HG03558 (cell line): ENCODE data around the gene BARX1.
"Not testable (repeated sequence)": the region's sequence is repeated elsewhere in the genome, so short reads cannot be mapped to it uniquely, and the experiment has no call there.

Experiments used
- ATAC-seq: cut with Tn5 transposase; IDR thresholded peaks from one replicate; pipeline ENCODE4 v1.9.1; 2021; ENCODE audit warnings: moderate number of reproducible peaks; ENCODE audit not compliant: unreplicated experiment; ENCODE audit errors: extremely low read depth

BARX1 gene, protein sequence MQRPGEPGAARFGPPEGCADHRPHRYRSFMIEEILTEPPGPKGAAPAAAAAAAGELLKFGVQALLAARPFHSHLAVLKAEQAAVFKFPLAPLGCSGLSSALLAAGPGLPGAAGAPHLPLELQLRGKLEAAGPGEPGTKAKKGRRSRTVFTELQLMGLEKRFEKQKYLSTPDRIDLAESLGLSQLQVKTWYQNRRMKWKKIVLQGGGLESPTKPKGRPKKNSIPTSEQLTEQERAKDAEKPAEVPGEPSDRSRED

DNA sequence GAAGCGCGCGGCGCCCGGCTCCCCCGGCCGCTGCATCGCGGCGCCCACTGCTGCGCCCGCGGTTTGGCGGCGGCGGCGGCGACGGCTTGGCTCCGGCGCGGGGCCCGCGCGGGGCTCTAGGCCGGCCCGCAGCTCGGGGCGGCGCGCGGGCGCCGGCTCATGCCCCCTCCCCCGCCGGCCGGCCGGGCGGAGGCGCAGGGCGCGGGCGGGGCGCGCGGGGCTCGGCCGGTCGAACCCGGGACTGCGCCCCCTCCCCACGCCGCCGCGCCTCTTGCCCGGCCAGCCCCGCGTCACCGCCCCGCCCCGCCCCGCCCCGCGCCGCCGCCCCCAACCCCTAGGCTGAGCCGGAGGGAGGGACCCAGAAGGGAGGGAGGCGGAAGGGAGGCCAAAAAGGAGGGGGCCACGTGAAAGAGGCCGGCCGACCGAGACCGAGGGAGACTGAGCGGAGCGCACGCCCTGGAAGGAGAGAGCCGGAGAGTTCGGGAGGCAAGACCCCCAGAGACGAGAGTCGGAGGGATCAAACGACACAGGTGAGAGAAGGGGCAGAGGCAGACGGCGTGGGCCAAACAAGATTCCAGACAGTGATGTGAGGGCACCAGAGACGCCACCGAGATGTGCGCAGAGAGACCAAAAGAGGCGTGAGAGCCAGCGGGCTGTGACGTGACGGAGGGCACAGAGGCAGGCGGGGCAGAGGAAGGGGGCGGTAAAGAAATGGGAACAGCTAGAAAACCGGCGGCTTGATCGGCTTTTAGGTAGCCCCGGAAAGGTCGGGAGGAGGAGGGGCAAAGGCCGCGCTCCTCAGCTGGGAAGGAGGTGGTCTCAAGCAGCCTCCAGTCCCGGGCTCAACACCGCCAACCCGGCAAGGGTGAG, at the start of gene BARX1:
Gene BARX1 (minus strand): TSS at position 245 of the 870 bp plus-strand sequence. CDS start 209 bp downstream, at position 36.
- ATAC-seq = no peak

DNA sequence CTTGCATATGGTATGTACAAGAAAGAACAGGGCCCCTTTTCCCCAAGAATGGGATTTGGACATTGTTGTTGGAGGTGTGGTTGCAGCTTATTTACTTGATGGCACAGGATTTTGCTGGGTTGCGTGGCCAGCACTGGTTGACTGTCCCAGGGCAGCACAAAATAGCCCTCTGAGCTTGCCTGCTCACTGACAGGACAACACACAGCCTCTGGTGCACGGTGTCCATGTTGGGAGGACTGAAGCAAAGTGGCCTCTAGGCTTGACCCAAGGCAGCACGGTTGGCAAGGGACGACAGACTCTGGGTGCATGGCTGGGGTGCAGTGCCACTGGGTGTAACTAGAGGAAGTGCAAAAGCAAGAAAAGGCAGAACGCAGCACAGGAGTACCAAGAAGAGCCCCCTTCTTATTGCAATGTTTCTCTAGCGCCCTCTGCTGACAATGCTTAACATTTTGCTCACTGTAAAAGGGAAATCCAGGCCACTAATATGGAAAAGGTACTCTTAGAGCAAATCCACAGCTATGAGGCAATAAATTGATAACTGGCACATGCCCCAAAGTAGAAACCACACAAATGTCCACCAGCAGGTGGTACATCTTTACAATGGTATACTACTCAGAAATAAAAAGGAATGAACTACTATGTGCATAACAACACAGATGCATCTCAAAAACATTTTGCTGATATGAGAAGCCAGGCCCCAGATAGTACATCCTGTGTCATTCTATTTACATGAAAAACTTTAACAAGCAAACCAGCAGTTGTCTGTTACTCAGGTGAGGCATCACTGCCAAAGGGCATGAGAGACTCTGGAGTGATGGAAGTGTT, 47.4 kb upstream of the BARX1 start:
- ATAC-seq = no peak

DNA sequence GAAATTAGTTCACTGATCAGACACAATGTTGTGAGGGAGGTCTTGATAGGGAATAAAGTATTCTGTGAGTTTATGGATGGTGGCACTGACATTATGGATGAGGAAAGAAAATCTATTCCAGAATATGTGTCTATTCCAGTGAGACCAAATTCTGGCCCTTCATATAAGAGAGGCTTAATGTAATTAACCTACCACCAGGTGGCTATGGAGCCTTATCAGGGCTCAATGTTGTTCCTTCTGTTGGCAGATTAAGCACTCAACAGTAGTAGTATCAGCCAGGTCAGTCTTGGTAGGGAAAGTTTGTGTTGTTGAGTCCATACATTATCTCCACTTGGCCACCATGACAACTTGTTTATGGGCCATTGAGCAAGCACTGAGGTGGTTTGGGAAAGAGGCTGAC, 41.7 kb upstream of the BARX1 start:
- no peak for ATAC-seq

DNA sequence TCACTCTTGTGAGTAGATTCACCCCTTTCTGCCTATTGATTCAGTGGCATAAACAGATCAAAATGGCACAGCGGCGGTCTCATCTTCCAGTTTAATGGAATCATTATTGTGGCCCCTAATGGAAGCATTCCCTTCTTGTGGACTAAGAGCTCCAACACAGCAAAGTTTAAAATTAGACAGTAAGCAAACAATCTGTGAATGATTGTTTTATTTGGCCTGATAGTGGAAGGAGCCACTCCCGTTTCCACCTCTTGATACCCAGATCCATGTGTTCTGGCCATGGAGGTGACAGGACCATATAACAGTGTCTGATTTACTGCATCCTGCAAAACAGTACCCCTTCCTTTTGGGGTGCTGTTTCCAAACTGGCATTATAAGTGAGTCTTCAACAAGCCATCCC, 41.2 kb upstream of the BARX1 start:
- ATAC-seq = no peak

DNA sequence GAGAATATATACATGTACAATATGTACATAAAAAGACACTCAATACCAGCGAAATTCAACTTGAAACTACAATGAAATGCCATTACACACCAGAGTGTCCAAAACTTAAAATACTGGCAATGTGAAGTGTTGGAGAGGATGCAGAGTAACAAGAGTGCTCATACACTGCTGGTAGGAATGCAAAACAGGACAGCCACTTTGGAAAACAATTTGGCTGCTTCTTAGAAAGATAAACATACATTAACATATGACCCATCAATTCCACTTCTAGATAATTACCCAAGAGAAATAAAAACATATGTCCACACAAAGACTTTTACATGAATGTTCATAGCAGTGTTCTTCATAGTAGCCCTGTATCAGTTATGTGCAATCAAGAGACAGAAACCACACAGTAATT, 39.4 kb upstream of the BARX1 start:
- ATAC-seq = no peak

DNA sequence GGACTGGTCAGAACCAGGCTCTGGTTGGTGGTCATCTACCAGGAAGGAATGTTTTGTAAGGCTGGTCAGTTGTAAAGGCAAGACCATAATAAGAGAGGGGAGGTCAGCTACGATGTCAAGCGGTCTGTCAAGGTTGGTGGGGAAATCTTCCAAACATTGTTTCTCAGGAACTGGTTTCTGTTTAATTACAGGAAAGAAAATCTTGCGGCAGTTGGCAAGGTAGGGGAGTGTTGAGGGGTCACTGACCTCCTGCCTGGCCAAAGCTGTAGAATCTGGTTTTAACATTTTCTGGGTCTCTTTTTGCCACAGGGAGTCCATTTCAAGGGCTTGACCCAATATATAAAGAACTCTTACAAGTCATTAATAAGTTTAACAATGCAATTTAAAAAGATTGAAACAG, 39.0 kb upstream of the BARX1 start:
- no peak for ATAC-seq

DNA sequence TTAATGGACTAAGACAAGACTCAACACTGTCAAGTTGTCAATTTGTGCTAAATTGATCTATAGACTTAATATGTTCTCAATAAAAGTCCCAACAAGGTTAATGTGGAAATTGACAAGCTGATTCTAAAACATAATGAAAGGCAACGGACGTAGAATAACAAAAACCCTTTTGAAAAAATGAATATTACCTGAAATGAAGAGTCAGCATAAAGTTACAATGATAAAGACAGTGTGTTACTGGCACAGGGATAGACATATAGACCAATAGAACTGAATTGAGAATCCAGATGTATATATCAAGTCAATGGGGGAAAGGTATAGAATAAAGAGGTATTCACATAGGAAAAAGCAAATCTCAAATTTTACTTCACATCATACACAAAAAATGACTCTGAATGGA, 37.7 kb upstream of the BARX1 start:
- ATAC-seq = no peak

DNA sequence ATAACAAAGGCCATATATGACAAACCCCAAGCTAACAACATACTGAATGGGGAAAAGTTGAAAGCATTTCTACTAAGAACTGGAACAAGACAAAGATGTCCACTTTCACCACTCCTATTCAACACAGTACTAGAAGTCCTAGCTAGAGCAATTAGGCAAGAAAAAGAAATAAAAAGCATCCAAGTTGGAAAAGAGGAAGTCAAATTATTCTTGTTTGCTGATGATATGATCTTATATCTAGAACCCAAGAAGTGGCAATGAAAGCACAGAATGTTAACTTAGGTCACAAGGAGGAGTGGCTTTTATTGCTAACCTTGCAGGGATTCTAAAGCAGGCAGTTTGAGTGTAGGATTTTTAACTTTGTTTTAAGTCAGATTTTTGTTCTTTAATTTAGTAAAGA, 35.3 kb upstream of the BARX1 start:
- no peak for ATAC-seq

DNA sequence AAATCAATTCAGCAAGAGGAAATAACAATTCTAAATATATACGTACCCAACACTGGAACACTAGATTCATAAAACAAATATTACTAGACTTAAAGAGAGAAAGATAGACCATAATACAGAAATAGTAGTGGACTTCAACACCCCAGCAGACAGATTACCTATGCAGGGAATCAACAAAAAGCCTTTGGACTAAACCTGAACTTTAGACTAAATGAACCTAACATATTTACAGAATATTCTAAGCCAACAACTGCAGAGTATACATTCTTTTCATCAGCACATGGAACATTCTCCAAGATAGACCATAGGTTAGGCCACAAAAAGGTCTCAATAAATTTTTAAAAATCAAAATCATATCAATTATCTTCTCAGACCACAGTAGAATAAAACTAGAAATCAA, 32.9 kb upstream of the BARX1 start:
- ATAC-seq = no peak

DNA sequence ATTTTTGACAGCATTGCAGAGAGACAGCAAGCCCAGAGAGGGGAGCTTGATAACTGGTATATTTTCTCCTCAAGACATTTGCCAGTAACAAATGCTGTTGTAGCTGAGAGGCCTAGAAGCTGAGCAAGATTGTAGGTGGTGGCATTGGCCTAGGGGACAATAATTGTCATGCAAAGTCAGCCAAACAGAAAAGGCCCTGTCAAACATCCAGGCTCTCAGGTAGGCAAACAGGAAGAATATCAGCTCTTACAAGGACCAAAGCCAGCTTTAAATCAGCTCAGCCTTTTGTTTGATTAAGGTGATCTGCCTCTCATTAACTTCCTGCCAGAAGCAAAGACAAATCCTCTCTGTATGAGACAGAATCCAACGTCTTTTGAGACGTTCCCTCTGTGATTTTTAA, 29.7 kb upstream of the BARX1 start:
- ATAC-seq = no peak

DNA sequence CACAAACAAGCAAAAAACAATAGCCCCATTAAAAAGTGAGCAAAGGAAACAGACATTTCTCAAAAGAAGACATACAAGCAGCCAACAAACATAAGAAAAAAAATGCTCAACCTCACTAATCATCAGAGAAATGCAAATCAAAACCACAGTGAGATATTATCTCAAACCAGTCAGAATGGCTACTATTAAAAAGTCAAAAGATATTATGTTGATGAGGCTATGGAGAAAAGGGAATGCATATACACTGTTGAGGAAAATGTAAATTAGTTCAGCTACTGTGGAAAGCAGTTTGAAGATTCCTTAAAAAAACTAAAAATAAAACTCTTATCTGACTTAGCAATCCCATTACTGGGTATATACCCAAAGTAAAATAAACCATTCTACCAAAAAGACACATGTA, 28.7 kb upstream of the BARX1 start:
- no peak for ATAC-seq

DNA sequence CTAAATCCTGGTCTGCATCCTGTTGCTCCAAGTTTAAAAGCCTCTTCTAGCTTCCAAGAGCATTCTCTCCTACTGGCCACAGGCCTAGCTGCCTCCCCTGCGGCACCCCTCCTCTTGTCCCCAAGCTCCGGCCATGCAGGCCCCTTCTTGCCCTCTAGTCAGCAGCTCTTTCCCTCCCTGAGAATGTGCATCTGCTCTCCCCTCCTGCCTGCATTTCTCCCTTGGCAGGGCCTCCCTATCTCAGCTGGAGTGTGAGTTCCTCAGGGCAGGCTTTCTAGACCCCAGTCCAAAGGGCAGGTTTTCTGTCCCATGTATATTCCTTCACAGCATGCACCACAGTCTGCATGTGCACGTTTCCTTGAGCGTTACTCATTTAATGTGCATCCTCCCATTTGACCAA, 24.6 kb upstream of the BARX1 start:
- ATAC-seq = no peak

DNA sequence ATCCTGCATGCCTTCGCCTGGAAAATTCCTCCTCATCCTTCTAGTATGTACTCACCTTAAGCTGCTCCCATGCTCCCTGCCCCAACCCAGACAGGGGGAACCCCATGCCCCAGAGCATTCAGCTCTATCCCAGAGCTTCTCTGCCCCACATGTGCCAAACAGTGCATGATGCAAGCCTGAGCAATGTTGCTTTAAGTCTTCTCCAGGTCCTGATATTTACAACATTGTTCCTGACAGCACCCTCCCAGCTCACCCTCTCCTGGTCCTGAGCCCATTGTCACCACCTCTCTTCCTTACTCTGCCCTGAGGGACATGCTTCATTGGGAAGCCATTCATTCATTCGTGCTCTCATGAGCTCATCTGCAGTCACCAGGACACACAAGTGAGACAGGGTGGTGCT, 23.4 kb upstream of the BARX1 start:
- no peak for ATAC-seq

DNA sequence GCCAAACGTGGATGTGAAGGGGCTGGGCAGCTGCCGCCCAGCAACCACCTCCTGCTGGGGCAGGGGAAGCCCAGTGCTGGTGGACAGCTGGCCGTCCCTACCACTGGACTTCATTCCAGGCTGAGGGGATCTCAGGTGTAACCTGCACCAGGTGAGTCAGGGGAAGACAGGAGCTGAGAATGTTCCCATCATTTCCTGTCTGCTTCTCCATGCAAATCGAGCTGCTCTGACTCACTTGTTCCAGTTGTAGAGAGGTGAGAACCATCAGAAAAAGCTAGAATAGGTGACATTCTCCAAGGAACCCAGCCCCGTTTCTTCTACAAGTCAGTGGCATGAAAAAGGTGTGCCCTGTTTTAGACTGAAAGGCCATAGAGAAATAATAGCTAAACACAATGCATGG, 21.8 kb upstream of the BARX1 start:
- no peak for ATAC-seq

DNA sequence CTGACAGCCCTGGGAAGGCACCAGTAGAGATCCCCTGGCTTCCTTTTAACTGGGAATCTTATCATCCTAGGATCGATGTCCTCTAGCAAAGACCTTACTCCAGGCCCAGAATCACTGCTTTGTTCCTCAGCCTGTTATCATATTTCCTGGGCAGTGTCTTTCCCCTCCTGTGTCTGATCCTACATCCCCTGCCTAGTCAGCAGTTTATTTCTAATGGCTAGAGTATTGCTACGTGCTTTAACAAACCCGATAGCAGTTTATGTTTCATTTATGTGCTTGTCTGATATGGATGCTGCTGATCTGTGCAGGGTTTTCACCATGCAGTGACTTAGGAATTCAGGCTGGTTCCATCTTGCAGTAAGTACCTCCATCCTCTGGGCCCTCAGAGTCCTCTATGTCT, 20.9 kb upstream of the BARX1 start:
- no peak for ATAC-seq

DNA sequence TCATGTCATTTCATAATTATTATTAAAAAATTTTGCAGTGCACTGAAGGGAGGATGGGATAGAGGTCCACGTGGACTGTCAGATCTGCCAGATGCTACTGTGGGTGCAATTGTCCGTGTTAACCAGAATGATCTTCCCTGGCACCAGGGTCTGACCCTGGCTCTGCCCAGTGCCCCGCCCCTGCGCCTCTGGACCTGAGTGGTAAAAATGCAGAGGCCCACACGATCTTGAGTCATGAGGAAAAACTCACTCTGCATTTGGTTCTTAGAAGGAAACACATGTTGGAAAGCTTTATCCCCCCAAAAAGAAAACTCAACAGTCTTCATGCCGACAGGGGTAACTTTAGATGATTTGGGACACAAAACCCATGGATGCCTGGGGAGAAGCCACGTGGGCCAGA, 20.1 kb upstream of the BARX1 start:
- ATAC-seq = no peak

DNA sequence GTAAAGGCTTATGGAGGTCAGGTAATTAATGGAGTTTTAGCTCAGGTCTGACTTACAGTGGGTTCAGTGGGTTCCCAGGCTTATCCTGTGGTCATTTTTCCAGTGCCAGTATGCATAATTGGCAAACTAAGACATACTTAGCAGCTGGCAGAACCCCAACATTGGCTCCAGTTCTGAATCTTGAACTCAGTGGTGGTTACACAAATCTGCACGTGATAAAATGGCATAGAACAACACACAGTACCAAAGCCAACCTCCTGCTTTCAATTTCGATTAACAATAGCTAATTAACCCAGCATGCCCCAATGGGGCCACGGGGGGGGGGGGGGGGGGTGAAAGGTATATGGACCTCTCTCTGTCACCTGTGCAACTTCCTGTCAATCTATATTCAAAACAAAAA, 19.0 kb upstream of the BARX1 start:
- no peak for ATAC-seq

DNA sequence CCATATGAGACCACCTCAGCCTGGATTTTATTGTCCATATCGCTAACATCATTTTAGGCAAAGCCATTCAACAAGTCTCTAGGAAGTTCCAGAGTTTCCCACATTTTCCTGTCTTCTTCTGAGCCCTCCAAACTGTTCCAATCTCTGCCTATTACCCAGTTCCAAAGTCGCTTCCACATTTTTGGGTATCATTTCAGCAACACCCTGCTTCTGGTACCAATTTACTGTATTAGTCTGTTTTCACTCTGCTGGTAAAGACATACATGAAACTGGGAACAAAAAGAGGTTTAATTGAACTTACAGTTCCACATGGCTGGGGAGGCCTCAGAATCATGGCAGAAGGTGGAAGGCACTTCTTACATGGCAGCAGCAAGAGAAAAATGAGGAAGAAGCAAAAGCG, 17.5 kb upstream of the BARX1 start:
- ATAC-seq = not testable (repeated sequence)

DNA sequence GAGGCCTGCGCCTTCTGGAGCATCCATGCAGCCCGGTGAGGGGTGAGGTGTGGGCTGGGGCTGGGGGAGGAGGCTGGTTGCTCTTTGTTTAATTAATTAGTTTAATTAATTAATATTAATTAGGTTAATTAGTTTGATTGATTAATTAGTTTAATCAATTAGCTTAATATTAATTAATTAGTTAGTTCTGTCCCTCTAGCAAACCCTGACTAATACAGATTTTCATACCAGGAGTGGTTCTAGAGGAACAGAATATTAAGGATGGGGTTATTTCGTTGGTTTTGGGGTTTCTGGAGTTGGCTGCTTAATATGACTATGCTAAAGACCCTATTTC, 14.1 kb upstream of the BARX1 start:
- ATAC-seq = no peak

DNA sequence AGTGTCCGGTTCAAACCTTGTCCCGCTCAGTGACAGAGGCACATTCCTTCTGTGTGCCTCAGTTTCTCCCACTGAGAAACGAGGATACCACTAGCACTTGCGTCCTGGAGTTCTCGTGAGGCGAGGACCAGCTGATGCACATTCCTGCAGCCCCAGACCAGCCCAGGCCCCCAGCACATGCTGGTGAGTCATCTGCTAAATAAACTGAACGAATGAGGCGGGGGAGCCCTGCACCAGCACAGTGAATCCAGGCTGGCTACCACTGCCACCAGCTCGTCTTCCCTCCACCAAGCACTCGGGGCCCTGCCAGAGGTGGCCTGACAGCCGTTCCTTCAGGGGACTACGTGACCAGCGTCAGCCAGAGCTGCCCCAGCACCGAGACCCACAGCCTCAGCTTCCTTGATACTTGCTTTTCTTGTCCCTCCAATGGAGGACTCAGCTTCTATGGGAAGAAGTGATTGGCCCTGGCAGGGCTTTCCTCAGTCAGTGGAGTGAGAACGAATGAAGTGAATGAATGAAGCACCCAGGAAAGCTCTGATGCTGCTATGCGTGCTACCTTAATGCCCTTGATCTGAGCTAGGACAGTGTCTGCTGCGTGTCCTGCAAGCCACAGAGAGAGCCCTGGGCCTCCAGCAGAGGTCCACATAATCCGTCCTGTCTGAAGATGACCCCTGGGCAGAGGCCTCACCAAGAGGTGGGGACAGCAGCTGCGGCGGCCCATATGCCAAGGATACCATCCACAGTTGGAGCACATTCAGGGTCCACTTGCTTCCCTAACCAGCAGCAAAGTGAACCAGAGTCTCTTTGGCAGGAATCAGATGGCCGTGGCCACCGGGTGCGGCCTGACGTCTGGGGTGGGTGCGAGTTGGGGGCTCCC, 13.5 kb upstream of the BARX1 start:
- ATAC-seq = no peak
